IMR-90 (cell line): ENCODE measurements around the gene RAB3C.

ENCODE experiments used
- CEBPB ChIP-seq: IDR thresholded peaks from 2 replicates; pipeline ENCODE4 v1.6.1; 2012; ENCODE audit warnings: low read depth, low read length, improper control_type of control experiment
- FOS ChIP-seq: fragments of 150-350 bp; IDR thresholded peaks from 2 replicates; pipeline ENCODE4 v1.6.1; 2016; ENCODE audit warnings: low read depth, low read length
- MAZ ChIP-seq: IDR thresholded peaks from 2 replicates; pipeline ENCODE4 v1.6.1; 2012; ENCODE audit warnings: low read depth, mild to moderate bottlenecking, low read length, improper control_type of control experiment, moderate library complexity, borderline replicate concordance
- NFE2L2 ChIP-seq: fragments of 150-350 bp; IDR thresholded peaks from 2 replicates; pipeline ENCODE4 v1.6.1; 2016; ENCODE audit warnings: low read depth, mild to moderate bottlenecking, low read length
- POLR2A ChIP-seq: IDR thresholded peaks from 2 replicates; pipeline ENCODE4 v1.6.1; 2012; ENCODE audit warnings: mild to moderate bottlenecking, low read depth, low read length
- TF ChIP-seq, protein P1 (sequence below): fragments of 150-350 bp; IDR thresholded peaks from 2 replicates; pipeline ENCODE4 v1.6.1; 2017; ENCODE audit warnings: mild to moderate bottlenecking, antibody characterized with exemption, low read length, low read depth
- TF ChIP-seq, protein P2 (sequence below): conservative IDR thresholded peaks from 2 replicates; pipeline ENCODE4 v1.5.1; 2012; ENCODE audit warnings: mild to moderate bottlenecking, low read depth, low read length, improper control_type of control experiment

DNA sequence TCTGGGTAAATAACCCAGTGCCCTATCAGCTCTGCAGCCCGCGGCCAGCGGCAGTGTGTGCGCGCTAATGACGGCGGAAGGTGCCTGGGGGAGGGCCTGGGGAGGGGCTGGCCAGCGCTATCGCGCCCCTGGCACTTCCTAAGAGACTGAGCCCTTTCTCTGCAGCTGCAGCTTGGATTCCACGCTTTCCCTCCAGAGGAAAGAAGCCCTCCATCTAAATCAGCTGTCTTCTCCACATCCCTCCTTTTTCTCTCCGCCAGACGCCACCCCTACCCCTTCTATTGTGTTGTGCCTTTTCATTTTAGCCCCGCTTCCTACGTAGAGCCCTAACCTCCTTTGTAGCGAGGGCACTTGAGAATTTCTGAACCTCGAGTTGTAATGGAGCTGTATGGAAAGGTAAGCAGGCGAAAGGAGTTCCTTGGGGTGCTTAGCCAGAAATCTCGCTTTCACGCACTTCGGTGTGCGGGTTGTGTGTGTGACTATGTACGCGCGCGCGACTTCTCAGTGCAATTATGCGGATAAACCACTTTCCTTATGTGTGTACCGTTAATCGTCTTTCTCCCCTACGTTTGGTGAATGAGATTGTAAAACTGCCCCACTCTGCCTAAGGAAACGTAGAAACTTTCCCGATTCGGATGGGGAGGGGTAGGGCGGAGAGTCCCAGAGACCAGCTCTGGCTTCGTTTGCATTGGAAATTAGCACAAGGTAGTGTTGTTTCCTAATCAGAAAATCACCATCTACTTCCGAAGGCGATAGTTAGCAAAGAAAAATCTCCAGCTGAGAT is 664 bp upstream of the RAB3C start:
- TF ChIP-seq, protein P1, sequence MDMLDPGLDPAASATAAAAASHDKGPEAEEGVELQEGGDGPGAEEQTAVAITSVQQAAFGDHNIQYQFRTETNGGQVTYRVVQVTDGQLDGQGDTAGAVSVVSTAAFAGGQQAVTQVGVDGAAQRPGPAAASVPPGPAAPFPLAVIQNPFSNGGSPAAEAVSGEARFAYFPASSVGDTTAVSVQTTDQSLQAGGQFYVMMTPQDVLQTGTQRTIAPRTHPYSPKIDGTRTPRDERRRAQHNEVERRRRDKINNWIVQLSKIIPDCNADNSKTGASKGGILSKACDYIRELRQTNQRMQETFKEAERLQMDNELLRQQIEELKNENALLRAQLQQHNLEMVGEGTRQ: no peak
- TF ChIP-seq MAZ (no peak), CEBPB (no peak), FOS (no peak), POLR2A (no peak), NFE2L2 (no peak)
- TF ChIP-seq, protein P2, sequence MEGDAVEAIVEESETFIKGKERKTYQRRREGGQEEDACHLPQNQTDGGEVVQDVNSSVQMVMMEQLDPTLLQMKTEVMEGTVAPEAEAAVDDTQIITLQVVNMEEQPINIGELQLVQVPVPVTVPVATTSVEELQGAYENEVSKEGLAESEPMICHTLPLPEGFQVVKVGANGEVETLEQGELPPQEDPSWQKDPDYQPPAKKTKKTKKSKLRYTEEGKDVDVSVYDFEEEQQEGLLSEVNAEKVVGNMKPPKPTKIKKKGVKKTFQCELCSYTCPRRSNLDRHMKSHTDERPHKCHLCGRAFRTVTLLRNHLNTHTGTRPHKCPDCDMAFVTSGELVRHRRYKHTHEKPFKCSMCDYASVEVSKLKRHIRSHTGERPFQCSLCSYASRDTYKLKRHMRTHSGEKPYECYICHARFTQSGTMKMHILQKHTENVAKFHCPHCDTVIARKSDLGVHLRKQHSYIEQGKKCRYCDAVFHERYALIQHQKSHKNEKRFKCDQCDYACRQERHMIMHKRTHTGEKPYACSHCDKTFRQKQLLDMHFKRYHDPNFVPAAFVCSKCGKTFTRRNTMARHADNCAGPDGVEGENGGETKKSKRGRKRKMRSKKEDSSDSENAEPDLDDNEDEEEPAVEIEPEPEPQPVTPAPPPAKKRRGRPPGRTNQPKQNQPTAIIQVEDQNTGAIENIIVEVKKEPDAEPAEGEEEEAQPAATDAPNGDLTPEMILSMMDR: no peak
